Mesothelial cell of epicardium (in vitro differentiated cells): Measurements from ENCODE around the gene BFSP2. TPM values are rescaled to one million over a fixed set of nuclear protein-coding genes. Genes with fewer than 3 reads are reported as not detected.

Experiments used
- DNase-seq, 2 experiments: peaks; one replicate each; pipeline ENCODE4 v3.0.0; 2021; ENCODE audit warnings: low spot score in 2 of 2; ENCODE audit not compliant: unreplicated experiment in 2 of 2
- H3K27ac Mint-ChIP-seq: 2 replicates; pipeline ENCODE4 v1.8.0; 2021; ENCODE audit warnings: mixed read lengths
- H3K27me3 Mint-ChIP-seq: 2 replicates; pipeline ENCODE4 v1.8.0; 2021; ENCODE audit warnings: low read depth, mixed read lengths
- H3K36me3 Mint-ChIP-seq: 2 replicates; pipeline ENCODE4 v1.8.0; 2021; ENCODE audit warnings: mixed read lengths
- H3K4me1 Mint-ChIP-seq: 2 replicates; pipeline ENCODE4 v1.8.0; 2021; ENCODE audit warnings: mixed read lengths
- H3K4me3 Mint-ChIP-seq: 2 replicates; pipeline ENCODE4 v1.8.0; 2021; ENCODE audit warnings: mild to moderate bottlenecking, moderate library complexity, mixed read lengths
- H3K9me3 Mint-ChIP-seq: 2 replicates; pipeline ENCODE4 v1.8.0; 2021; ENCODE audit warnings: mixed read lengths
- CTCF ChIP-seq: fragments of 200-600 bp; sonication (generic); IDR thresholded peaks from one replicate; pipeline ENCODE4 v1.5.0; 2021; ENCODE audit warnings: antibody characterized with exemption; ENCODE audit not compliant: unreplicated experiment
- total RNA-seq: library from RNA; stranded (reverse); gene quantifications from 3 replicates; pipeline ENCODE4 v1.2.1, GENCODE V29; 2021

BFSP2 gene
- total RNA-seq, 1 donor from 2014 or later = not detected

- Mint-ChIP-seq H3K36me3 (no peaks in the 10 kb centered on the region), H3K27ac (no peak overlapping the region), H3K4me3 (no peak overlapping the region), H3K9me3 (no peaks in the 10 kb centered on the region), H3K4me1 (peaks cover 7% of the 10 kb centered on the region), H3K27me3 (peaks cover 4% of the 10 kb centered on the region)
- DNase-seq = no peak
- no peak for TF ChIP-seq CTCF
Measured at GRCh38 chr3:133379926-133380325, 19.9 kb upstream of the BFSP2 start.

DNA sequence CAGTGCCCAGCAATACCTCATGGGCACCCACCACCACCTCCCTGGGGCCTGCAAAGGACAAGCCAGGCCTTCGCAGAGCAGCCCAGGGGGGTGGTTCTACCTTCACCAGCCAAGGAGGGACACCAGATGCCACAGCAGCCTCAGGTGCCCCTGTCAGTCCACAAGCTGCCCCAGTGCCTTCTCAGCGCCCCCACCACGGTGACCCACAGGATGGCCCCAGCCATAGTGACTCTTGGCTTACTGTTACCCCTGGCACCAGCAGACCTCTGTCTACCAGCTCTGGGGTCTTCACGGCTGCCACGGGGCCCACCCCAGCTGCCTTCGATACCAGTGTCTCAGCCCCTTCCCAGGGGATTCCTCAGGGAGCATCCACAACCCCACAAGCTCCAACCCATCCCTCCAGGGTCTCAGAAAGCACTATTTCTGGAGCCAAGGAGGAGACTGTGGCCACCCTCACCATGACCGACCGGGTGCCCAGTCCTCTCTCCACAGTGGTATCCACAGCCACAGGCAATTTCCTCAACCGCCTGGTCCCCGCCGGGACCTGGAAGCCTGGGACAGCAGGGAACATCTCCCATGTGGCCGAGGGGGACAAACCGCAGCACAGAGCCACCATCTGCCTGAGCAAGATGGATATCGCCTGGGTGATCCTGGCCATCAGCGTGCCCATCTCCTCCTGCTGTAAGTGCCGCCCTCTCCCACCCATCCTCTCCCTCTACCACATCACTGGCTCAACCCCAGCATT, 19.2 kb upstream of the BFSP2 start:
- Mint-ChIP-seq H3K9me3 (no peaks in the 10 kb centered on the region), H3K27me3 (peaks cover 4% of the 10 kb centered on the region), H3K4me3 (no peak overlapping the region), H3K27ac (no peak overlapping the region), H3K36me3 (no peaks in the 10 kb centered on the region), H3K4me1 (peaks cover 7% of the 10 kb centered on the region)
- DNase-seq = no peak
- no peak for TF ChIP-seq CTCF

DNA sequence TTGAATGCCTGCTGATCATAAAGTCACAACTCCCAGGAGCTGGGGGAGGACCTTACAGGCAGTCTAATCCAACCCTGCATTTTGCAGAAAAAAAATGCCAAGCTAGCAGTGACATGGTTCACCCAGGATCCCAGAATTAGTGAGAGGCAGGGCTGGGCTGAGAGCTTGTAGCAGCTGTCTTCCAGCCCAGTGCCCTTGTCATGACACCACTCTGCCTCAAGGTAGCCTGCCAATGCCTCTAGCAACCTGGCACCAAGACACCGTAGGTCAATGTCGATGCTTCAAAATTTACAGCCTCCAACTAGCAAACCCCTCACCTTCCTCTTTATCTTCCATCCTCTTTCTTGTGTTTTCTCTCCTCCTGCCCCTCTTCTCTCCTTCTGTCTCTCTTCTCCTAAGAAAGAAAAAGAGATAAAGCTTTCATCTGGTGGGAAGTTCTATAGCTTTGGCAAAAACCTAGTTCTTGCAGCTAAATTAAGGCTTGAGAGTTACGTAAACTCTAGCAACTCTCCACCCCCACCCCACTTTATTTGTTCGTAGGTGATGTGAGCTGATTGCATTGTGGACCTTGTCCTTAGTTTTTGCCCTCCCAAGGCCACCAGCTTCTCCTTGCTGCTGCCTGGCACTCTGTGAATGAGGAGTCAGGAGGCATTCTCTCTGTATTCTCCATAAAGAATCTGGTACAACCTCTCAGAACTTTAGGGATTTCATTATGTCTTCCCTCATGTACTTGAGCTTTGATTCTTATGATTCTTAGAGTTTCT, 18.3 kb upstream of the BFSP2 start:
- DNase-seq = no peak
- H3K27ac Mint-ChIP-seq = no peak overlapping the region
- H3K9me3 Mint-ChIP-seq = no peaks in the 10 kb centered on the region
- H3K4me1 Mint-ChIP-seq = peaks cover 7% of the 10 kb centered on the region
- TF ChIP-seq CTCF = no peak
- peaks cover 4% of the 10 kb centered on the region for H3K27me3 Mint-ChIP-seq
- H3K4me3 Mint-ChIP-seq = no peak overlapping the region
- no peaks in the 10 kb centered on the region for H3K36me3 Mint-ChIP-seq

- Mint-ChIP-seq H3K9me3 (no peaks in the 10 kb centered on the region), H3K27ac (no peak overlapping the region), H3K36me3 (no peaks in the 10 kb centered on the region), H3K4me3 (no peak overlapping the region), H3K4me1 (peaks cover 7% of the 10 kb centered on the region), H3K27me3 (peaks cover 4% of the 10 kb centered on the region)
- DNase-seq = no peak
- TF ChIP-seq CTCF = no peak
Measured at GRCh38 chr3:133383175-133383574, 16.7 kb upstream of the BFSP2 start.

GRCh38 chr3:133383741-133384140, 16.1 kb upstream of the BFSP2 start:
- no peak overlapping the region for H3K27ac Mint-ChIP-seq
- DNase-seq = no peak
- H3K4me1 Mint-ChIP-seq = peaks cover 7% of the 10 kb centered on the region
- no peak overlapping the region for H3K4me3 Mint-ChIP-seq
- no peaks in the 10 kb centered on the region for H3K9me3 Mint-ChIP-seq
- H3K36me3 Mint-ChIP-seq = no peaks in the 10 kb centered on the region
- H3K27me3 Mint-ChIP-seq = peaks cover 4% of the 10 kb centered on the region
- TF ChIP-seq CTCF = no peak
